ENCODE data around the gene EXOSC5. TPM values are rescaled to one million over a fixed set of nuclear protein-coding genes. Genes with fewer than 3 reads are reported as not detected.
"Not testable (repeated sequence)": the region's sequence is repeated elsewhere in the genome, so short reads cannot be mapped to it uniquely, and the experiment has no call there.

Gene EXOSC5
- total RNA-seq, 1 donor = 14.5 TPM

DNA sequence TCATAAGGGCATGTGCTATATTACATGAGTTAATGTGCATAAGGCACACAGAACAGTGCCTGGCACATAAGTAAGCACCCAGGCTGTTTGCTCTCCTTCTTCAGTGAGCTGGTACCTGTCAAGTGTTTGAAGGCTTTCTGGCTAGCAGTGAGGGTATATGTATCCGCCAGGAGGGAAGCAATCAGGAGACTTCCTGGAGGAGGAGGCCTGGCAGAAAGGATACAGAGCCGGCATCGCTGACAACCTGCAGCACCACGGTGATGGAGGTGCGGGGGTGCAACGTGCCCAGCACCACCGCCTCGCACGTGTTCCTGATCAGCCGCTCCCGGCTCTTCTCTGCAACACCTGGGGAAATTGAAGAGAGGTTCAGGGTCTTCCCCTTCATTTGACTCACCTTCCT is 5.5 kb downstream of the EXOSC5 start:
- no peak overlapping the region for H3K4me3 ChIP-seq (ENCODE audit: insufficient read depth, low read length)
- no peak overlapping the region for H3K27ac ChIP-seq (ENCODE audit: low read depth, low read length)
- peaks cover 4% of the 10 kb centered on the region for H3K4me1 ChIP-seq (ENCODE audit: insufficient read depth, low read length)
- H2AFZ ChIP-seq (ENCODE audit: low read length) = no peak overlapping the region
- peaks cover 3% of the 10 kb centered on the region for H4K20me1 ChIP-seq (ENCODE audit: insufficient read depth, low read length)
- TF ChIP-seq, protein P1, sequence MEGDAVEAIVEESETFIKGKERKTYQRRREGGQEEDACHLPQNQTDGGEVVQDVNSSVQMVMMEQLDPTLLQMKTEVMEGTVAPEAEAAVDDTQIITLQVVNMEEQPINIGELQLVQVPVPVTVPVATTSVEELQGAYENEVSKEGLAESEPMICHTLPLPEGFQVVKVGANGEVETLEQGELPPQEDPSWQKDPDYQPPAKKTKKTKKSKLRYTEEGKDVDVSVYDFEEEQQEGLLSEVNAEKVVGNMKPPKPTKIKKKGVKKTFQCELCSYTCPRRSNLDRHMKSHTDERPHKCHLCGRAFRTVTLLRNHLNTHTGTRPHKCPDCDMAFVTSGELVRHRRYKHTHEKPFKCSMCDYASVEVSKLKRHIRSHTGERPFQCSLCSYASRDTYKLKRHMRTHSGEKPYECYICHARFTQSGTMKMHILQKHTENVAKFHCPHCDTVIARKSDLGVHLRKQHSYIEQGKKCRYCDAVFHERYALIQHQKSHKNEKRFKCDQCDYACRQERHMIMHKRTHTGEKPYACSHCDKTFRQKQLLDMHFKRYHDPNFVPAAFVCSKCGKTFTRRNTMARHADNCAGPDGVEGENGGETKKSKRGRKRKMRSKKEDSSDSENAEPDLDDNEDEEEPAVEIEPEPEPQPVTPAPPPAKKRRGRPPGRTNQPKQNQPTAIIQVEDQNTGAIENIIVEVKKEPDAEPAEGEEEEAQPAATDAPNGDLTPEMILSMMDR (IDR thresholded peaks at IDR 0.05; ENCODE audit: extremely low read depth, low read depth, low read length) = no peak
- peaks cover 12% of the 10 kb centered on the region for H3K36me3 ChIP-seq (ENCODE audit: insufficient read depth, low read length)
- H3K9me3 ChIP-seq (ENCODE audit: low read depth, low read length) = no peaks in the 10 kb centered on the region
- H3K79me2 ChIP-seq (ENCODE audit: insufficient read depth, low read length) = no peaks in the 10 kb centered on the region
- no peaks in the 10 kb centered on the region for H3K27me3 ChIP-seq (ENCODE audit: insufficient read depth, low read length)
- no peak overlapping the region for H3K4me2 ChIP-seq (ENCODE audit: insufficient read depth, low read length)
- no peak for DNase-seq (ENCODE audit: insufficient read length, low spot score, missing footprints)

DNA sequence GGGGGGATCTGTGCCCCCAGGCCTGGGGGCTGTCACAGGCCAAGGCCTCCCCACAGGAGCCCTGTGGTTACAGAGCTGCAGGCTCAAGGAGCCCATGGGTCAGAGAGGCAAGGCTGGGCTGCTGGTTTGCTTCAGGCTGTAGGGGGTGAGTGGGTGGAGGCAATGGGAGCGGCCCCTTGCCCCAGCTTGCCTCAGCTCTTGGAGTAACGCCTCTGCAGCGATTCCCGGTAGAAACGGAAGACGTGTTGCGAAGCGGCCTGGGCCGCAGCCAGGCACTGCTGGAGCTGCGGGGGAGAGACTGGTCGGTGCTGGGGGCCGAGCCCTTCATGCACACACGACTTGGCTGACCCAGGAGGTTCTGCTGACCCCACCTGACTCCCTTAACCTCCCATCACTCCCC is 10.7 kb downstream of the EXOSC5 start:
- no peak overlapping the region for H3K4me2 ChIP-seq (ENCODE audit: insufficient read depth, low read length)
- no peak overlapping the region for H3K4me3 ChIP-seq (ENCODE audit: insufficient read depth, low read length)
- H3K27me3 ChIP-seq (ENCODE audit: insufficient read depth, low read length) = no peaks in the 10 kb centered on the region
- H3K9me3 ChIP-seq (ENCODE audit: low read depth, low read length) = no peaks in the 10 kb centered on the region
- no peak overlapping the region for H2AFZ ChIP-seq (ENCODE audit: low read length)
- H3K36me3 ChIP-seq (ENCODE audit: insufficient read depth, low read length) = peaks cover 6% of the 10 kb centered on the region
- no peak overlapping the region for H3K27ac ChIP-seq (ENCODE audit: low read depth, low read length)
- no peaks in the 10 kb centered on the region for H3K79me2 ChIP-seq (ENCODE audit: insufficient read depth, low read length)
- peaks cover 3% of the 10 kb centered on the region for H4K20me1 ChIP-seq (ENCODE audit: insufficient read depth, low read length)
- no peak for DNase-seq (ENCODE audit: insufficient read length, low spot score, missing footprints)
- TF ChIP-seq, protein P1 (IDR thresholded peaks at IDR 0.05; ENCODE audit: extremely low read depth, low read depth, low read length) = no peak
- no peaks in the 10 kb centered on the region for H3K4me1 ChIP-seq (ENCODE audit: insufficient read depth, low read length)

- H3K27ac ChIP-seq (ENCODE audit: low read depth, low read length) = no peak overlapping the region
- H3K36me3 ChIP-seq (ENCODE audit: insufficient read depth, low read length) = no peaks in the 10 kb centered on the region
- peaks cover 3% of the 10 kb centered on the region for H4K20me1 ChIP-seq (ENCODE audit: insufficient read depth, low read length)
- DNase-seq (ENCODE audit: insufficient read length, low spot score, missing footprints) = no peak
- H3K9me3 ChIP-seq (ENCODE audit: low read depth, low read length) = no peaks in the 10 kb centered on the region
- H3K79me2 ChIP-seq (ENCODE audit: insufficient read depth, low read length) = no peaks in the 10 kb centered on the region
- no peaks in the 10 kb centered on the region for H3K4me1 ChIP-seq (ENCODE audit: insufficient read depth, low read length)
- H2AFZ ChIP-seq (ENCODE audit: low read length) = no peak overlapping the region
- H3K4me2 ChIP-seq (ENCODE audit: insufficient read depth, low read length) = no peak overlapping the region
- TF ChIP-seq, protein P1 (IDR thresholded peaks at IDR 0.05; ENCODE audit: extremely low read depth, low read depth, low read length) = no peak
- H3K27me3 ChIP-seq (ENCODE audit: insufficient read depth, low read length) = no peaks in the 10 kb centered on the region
- no peak overlapping the region for H3K4me3 ChIP-seq (ENCODE audit: insufficient read depth, low read length)
These were observed 12.8 kb downstream of the EXOSC5 start for GRCh38 chr19:41384351-41384750.

- not testable (repeated sequence) for H3K27ac ChIP-seq (ENCODE audit: low read depth, low read length); H3K4me2 ChIP-seq (ENCODE audit: insufficient read depth, low read length); H3K9me3 ChIP-seq (ENCODE audit: low read depth, low read length); H3K4me1 ChIP-seq (ENCODE audit: insufficient read depth, low read length); H2AFZ ChIP-seq (ENCODE audit: low read length); DNase-seq (ENCODE audit: insufficient read length, low spot score, missing footprints); H3K79me2 ChIP-seq (ENCODE audit: insufficient read depth, low read length); H3K4me3 ChIP-seq (ENCODE audit: insufficient read depth, low read length); H3K27me3 ChIP-seq (ENCODE audit: insufficient read depth, low read length); H3K36me3 ChIP-seq (ENCODE audit: insufficient read depth, low read length); H4K20me1 ChIP-seq (ENCODE audit: insufficient read depth, low read length)
These were observed 15.6 kb downstream of the EXOSC5 start for GRCh38 chr19:41381536-41381935.
